ENCODE data around the gene COQ2.
"Not testable (repeated sequence)": the region's sequence is repeated elsewhere in the genome, so short reads cannot be mapped to it uniquely, and the experiment has no call there.

COQ2 gene

DNA sequence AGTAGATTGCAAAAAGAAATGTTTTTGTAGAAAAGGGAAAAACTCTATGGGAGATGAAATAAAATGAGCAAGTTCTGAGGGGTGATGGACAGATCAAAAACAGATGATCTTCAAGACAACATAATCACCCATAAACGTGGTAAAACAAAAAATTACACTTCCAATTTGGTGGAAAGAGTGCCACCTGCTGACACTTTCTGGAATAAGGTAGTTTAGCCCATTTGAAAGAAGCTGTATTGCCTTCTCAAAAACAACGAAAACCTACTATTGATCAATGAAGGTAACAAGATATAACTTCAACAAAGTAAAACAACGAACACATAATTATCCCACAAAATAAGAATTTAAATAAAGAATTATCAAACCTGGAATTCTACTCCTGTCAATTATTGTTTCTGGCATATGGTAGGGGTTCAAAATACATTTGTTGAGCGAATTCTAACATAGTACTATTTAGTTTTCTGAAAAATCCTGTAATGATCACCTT, 2.5 kb downstream of the COQ2 start:
- DNase-seq = peak; percentile 31

DNA sequence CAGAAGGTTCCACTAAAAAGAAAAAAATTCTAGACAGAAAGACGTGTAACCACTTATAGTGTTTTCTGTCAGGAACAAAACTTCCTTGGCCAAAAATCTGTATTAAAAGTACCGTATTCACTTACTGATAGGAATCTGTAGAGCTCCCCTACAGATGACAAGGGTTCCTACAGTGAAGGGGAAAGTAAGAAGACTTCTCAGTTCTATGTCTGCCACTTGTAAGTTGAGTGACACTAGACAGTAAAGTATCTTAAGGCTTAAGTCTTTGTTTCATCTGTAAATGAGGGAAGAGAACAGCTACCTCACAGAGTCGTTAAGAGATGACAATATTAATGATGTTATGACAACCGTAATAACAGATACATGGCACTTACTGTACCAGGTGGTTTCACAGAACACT, 3.3 kb downstream of the COQ2 start:
- DNase-seq = no peak

GRCh38 chr4:83276299-83277040, 8.1 kb downstream of the COQ2 start:
- DNase-seq = no peak

- not testable (repeated sequence) for DNase-seq
Observed at GRCh38 chr4:83273926-83274325, 10.7 kb downstream of the COQ2 start.

DNA sequence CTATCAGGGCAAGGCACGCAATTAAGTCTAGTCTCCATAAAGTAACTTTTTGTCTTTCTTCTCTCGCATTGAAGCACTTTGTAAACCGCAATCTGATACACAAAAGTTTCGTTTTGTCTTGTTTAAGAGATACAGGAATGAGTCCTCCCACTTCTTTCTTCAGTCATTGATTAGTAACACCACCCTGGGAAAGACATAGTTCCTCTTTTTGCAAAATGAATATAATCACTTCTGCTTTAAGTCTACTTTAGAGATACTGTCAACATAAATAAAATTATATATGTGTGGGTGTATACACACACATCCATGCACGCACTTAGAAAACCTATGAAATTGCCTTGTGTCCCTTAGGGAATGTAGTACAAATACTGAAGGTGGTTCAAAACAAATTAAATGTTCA, 11.7 kb downstream of the COQ2 start:
- DNase-seq = no peak

- no peak for DNase-seq
Observed at GRCh38 chr4:83269256-83269655, 15.3 kb downstream of the COQ2 start.

GRCh38 chr4:83268491-83268890, 16.1 kb downstream of the COQ2 start:
- DNase-seq = no peak

DNA sequence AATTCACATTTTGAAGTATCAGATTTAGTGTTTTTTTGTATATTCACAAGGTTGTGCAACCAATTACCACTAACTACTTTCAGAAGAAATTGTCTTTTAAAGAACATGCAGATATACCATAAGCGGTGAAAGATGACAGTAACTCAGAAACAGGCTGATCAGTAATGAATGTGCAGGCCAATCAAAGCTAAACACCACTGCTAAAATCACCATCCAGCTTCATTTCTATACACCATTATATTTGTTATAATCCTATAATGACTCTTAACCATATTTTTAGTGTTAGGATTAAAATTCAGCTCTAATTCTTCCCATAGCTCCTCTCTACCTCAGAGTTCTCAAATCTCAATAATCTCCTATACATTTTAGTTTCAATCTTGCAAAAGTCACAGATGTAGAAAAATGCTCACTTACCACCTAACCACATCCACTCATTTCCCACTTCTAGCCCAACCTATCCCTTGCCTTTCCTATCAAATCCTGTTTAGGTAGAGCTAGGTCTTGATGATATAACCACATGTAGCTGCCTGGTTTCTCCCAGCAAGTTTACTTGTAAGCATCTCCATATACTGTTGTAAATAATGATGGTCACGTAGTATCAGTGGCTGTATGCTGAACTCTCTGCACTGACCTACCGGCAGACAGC, 16.6 kb downstream of the COQ2 start:
- no peak for DNase-seq

GRCh38 chr4:83267121-83267829, 17.3 kb downstream of the COQ2 start:
- DNase-seq = no peak

DNA sequence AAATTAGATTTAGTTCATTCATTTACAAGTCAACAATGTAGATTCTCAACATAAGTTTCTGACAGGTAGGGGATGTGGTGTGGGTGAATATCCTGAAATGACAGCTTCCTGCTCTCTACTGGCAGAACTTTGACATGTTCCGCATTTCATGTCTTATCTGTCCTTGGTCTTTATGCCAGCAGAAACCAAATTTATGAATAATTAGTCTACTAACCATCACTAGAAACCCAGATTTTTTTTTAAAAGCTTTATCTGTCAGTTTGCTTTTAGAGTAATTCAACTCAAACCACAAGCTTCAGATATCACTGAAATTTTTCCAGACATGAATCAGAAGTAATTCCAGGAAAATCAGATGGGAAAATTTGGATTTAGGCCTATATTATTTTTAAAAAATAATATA, 17.9 kb downstream of the COQ2 start:
- no peak for DNase-seq

DNA sequence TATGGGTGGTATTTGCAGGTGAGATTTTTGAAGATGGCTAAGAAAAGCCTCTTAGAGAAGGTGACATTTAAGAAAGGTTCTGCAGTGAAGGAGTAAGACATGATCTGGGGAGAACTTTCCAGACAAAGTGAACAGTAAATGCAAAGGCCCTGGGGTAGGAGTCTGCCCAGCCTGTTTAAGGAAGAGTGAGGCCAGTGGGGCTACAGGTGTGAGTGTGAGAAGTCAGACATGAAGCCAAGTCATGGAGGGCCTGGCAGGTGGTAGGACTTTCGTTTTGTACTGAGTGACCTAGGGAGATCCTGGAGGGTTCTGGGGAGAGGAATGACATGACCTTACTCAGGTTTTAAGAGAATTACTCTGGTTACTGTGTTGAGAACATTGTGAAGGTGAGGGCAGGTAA, 21.5 kb downstream of the COQ2 start:
- no peak for DNase-seq

GRCh38 chr4:83262682-83263081, 21.9 kb downstream of the COQ2 start:
- no peak for DNase-seq

DNA sequence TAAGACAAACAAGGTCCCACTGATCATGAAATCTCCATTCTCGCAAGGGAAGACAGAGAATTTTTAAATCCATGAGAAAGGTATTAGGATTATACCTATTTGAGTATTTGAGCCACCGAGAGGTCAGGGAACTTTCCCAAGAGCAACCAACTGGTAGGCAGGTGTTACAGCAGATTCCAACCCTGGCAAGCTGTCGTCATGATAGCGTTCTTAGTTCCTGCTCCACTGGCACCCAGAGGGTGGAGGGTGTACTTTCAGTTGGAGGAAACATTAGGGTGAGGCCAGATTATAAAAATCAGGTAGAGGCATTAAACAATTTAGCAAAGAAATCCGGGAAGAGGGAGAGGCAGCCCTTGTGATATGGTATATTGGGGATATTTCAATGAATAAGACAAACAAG, 23.3 kb downstream of the COQ2 start:
- DNase-seq = no peak

DNA sequence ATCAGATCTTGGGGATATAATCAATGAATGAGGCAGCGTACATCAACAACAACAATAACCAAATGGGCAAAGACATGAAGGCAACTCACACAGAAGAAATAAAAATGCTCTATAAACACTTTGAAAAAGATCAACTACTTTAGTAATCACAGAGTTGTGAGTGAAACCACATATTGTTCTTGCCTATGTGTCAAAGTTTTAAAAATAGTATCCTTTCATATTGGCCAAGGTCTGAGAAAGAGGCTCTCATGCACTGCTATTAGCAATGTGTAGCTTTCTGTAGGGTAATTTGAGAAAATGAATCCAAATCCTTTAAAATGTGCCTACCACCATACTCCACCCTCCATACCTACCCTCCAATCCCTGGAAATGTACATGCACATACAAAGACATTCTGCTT, 25.0 kb downstream of the COQ2 start:
- DNase-seq = no peak

DNA sequence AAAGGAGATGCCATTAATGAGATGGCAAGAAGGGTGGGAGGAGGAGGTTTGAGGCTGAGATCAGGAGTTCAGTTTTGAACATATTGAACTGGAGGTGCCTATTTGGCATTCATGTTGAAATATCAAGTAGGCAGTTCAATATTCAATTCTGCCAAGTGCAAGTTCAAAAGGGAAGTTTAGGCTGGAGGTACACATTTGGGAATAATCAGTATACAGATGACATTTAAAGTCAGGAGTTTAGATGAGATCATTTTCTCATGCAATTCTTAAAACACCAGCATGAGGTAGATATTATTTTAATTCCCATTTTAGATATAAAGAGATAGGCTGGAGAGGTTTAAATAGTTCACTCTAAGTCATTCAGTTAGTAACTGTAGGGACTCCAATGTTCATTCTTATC, 26.1 kb downstream of the COQ2 start:
- no peak for DNase-seq

- no peak for DNase-seq
Observed at GRCh38 chr4:83257811-83258210, 26.8 kb downstream of the COQ2 start.

DNA sequence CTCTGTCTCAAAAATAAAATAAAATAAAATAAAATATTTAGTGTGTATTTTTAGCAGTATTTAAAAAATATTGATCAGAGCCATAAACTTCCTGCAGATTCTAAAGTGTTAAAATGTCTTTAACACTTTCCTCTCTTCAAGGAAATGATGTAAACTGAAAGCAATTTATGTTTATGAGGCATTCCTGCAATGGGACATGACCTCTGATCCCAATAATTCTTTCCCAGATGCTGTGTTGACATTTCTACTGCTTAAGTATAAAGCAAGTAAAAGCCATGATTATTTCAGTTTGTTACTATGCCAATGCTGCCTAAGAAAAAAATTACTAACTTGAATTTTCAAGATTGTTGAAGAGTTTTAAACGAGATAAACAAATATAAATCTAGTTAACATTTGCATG, 29.0 kb downstream of the COQ2 start:
- DNase-seq = no peak

- peak; percentile 83 for DNase-seq
Observed at GRCh38 chr4:83252782-83253405, 31.7 kb downstream of the COQ2 start.

DNA sequence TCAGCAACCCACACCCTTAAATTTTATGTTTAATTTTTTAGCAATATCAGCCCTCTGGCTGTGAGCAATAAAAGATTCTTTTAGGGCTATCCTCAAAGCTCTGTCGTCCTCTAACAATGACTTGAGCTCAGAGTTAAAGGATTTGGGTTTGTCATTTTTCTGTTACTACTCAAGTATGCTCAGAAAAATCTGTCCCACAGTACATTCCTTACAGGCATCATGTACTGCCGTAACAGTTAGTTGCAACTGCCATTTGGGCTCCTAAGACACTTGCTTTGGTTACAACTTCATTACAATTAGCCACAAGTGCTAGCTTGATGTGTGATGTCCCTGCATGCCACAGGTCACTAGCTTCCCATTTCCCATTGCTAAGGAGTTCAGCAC, 33.2 kb downstream of the COQ2 start:
- DNase-seq = no peak

DNA sequence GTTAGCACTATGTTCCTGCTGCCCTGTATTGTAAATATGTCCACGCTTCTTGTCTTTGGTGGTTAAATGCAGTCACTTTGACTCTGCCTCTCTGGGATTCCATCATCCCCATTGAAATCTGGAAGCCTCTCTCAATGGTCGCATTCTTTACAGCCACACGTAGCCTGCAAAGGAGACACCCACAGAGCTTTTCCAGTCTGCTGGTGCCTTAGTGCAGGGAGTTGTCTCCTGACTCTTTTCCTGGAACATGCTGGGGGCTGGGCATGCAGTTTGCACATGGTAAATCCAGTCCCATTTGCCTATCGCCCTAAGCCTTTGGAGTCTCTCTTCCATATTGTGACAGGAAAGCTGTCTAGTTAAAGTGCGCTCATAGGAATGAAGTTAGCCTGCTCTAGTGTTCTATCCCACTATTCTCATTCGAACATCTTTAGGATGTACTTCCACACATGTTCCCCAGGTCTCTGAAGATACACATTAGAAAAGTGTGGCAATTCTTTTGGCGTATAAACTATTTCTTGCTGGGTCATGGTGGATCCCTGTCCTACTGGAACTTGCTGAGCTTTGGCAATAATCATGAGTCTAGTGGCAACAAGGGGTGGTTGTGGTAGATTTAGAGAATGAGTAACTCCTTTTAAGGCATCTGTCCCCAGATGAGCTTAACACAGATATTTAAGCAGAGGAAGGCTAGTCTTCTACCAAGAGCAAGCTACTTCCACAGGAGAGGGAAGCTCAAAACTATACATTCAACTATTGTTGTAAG, 33.7 kb downstream of the COQ2 start:
- no peak for DNase-seq

DNA sequence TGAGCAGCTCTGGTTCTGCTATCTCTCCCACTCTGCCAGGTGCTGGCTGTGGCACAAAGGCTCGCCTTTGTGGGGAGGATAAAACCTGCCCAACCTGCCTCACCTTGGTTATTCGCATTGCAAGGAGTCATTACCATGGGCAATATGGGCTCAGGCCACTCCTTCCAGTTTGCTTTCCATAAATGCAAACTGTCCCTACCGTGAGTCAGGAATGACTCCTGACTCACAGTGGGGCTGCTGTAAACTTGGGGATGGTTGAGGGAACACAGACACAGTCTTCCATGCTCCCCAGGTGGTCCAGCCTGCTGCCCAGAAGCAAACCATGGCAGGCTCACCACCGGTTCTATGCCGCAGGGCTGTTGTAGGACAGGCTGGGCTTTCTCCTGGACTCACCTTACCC, 36.1 kb downstream of the COQ2 start:
- DNase-seq = no peak

DNA sequence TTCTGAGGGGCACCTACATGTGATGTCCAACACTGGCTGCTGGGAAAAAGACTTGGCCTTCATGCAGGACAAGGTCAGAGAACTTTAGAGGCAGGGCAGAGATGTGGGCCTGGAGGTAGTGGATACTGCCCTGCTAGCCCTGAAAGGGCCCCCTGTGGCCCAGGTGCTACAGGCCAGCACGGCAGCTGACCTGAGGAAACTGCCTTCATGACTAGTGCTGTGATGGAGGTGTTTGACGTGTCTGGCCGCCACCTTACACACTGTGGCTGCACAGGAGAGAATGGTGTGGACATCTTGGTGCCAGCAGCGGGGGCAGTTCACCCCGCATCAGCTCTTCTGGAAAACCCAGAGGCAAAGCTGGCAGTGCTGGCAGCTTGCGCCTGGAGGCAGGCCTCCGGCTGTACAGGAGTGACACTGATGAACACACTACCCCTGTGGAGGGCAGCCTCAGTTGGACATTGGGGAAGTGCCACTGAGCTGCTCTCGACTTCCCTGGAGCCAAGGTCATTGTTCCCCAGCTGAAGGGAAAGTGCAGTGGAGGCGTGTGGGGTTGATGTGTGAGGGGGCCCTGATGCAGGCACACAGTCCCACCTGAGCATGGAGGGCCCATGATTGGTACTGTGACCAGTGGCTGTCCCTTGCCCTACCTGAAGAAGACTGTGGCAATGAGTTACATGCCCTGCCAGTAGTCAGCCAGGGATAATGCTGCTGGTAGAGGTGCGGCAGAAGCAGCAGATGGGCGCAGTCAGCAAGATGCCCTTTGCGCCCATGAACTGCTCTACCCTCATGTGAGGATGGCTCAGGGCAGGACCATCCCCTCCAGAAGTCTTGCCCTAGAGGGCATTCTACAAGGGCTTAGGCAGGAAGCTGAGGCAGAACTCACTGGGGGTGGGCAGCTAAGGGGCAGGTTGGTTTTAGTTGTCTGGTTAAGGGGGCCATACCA, 36.9 kb downstream of the COQ2 start:
- no peak for DNase-seq

All from NCI-H82 (cell line).